ENCODE measurements around the gene GYS2.

DNA sequence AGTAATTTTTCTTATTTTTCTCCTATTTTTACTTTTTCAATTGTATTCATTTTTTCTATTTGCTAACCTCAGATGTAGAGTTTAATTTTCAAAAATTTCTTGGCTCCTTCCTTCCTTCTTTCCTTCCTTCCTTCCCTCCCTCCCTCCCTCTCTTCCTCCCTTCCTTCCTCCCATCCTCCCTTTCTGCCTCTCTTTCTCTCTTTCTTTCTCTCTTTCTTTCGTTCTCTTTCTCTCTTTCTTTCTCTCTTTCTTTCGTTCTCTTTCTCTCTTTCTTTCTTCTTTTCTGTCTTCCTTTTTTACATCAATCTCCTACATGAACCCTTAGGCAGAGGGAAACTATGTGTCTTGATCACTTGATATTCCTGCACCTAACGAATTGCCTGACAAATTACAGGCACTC is 12.4 kb upstream of the GYS2 start:
- TF ChIP-seq CTCF (IDR thresholded peaks at IDR 0.05) (no peak), POLR2A (IDR thresholded peaks at IDR 0.05) (no peak)
